T follicular helper cell (primary cell): ENCODE results near the gene CNPY3.
A peak's percentile ranks its signal among the peaks of the same experiment; 100 is the strongest.
"Not testable (repeated sequence)": the region's sequence is repeated elsewhere in the genome, so short reads cannot be mapped to it uniquely, and the experiment has no call there.

Experiments used
- DNase-seq: peaks from one replicate; pipeline ENCODE4 v3.0.0-alpha.2; 2020; ENCODE audit warnings: low read depth

The CNPY3 gene

GRCh38 chr6:42915732-42916131, 13.5 kb upstream of the CNPY3 start, which contains the start of gene PTCRA:
Gene PTCRA, plus strand, starts transcription at chr6:42916053. Its CDS starts 17 bp downstream, at chr6:42916070.
- DNase-seq, result no peak

GRCh38 chr6:42916288-42916687, 13.0 kb upstream of the CNPY3 start:
- DNase-seq, result no peak

- no peak for DNase-seq
Observed at GRCh38 chr6:42921801-42922200, 7.5 kb upstream of the CNPY3 start.

GRCh38 chr6:42923666-42924065, 5.6 kb upstream of the CNPY3 start:
- no peak for DNase-seq

- no peak for DNase-seq
Observed at GRCh38 chr6:42925248-42925857, 3.9 kb upstream of the CNPY3 start.

GRCh38 chr6:42929821-42930360, 611 bp downstream of the CNPY3 start:
- DNase-seq, result peak; percentile 28

GRCh38 chr6:42932412-42932811, 3.1 kb downstream of the CNPY3 start:
- DNase-seq, result no peak

GRCh38 chr6:42933205-42933604, 3.9 kb downstream of the CNPY3 start:
- no peak for DNase-seq

GRCh38 chr6:42935322-42935721, 6.0 kb downstream of the CNPY3 start:
- DNase-seq, result no peak

GRCh38 chr6:42936398-42936797, 7.1 kb downstream of the CNPY3 start:
- DNase-seq, result no peak

GRCh38 chr6:42937548-42938427, 8.5 kb downstream of the CNPY3 start:
- no peak for DNase-seq

GRCh38 chr6:42938428-42938796, 9.1 kb downstream of the CNPY3 start:
- no peak for DNase-seq

GRCh38 chr6:42938987-42939809, 9.9 kb downstream of the CNPY3 start:
- DNase-seq, result no peak

GRCh38 chr6:42939810-42940167, 10.5 kb downstream of the CNPY3 start:
- DNase-seq, result no peak

- DNase-seq, result no peak
Observed at GRCh38 chr6:42940493-42941045, 11.3 kb downstream of the CNPY3 start.

- DNase-seq, result not testable (repeated sequence)
Observed at GRCh38 chr6:42941356-42941755, 12.1 kb downstream of the CNPY3 start.

GRCh38 chr6:42942444-42942843, 13.2 kb downstream of the CNPY3 start:
- DNase-seq, result no peak

- no peak for DNase-seq
Observed at GRCh38 chr6:42947950-42948349, 18.7 kb downstream of the CNPY3 start.

GRCh38 chr6:42952389-42952788, 23.1 kb downstream of the CNPY3 start:
- DNase-seq, result no peak

- DNase-seq, result not testable (repeated sequence)
Observed at GRCh38 chr6:42954405-42954804, 25.1 kb downstream of the CNPY3 start.

GRCh38 chr6:42958125-42958524, 28.8 kb downstream of the CNPY3 start:
- no peak for DNase-seq

- no peak for DNase-seq
Observed at GRCh38 chr6:42959917-42960242, 30.6 kb downstream of the CNPY3 start.
